K562 (cell line): ENCODE data around the gene EPHX1. TPM values are rescaled to one million over a fixed set of nuclear protein-coding genes. Genes with fewer than 3 reads are reported as not detected.

Experiments used
- ATAC-seq: fragments of 200-7000 bp; cut with Tn5 transposase; 3 replicates; pipeline ENCODE4 v1.9.1; 2020; ENCODE audit warnings: moderate library complexity
- BruUV-seq: library from RNA; stranded (reverse); fragments of 400-500 nt; replicated peaks from 2 replicates; lab custom pipeline; 2021; lab: Mats Ljungman, UMichigan
- CTCF ChIA-PET: fragments of 300-600 bp; formaldehyde crosslinking; extraction: SDS; loops from one replicate; lab custom pipeline; 2021; ENCODE audit warnings: low intra/inter-chr PET ratio; lab: Yijun Ruan, JAX
- POLR2A ChIA-PET: fragments of 300-600, 350-650 bp; sonication (Branson Sonifier 250); formaldehyde crosslinking; extraction: SDS; loops from one replicate; lab custom pipeline; 2021; ENCODE audit warnings: antibody characterized with exemption, inconsistent platforms; lab: Yijun Ruan, JAX
- DNase-seq, 4 experiments: peaks; one replicate each; pipeline versions ENCODE4 v3.0.0 to v3.0.0-alpha.2; 2011 to 2018; ENCODE audit warnings: low spot score in 3 of 4, mixed read lengths in 3 of 4; ENCODE audit errors: extremely low read depth in 1 of 4
- FAIRE-seq: peaks from 2 replicates; lab custom pipeline; 2011; peaks lifted over from hg19 to GRCh38; lab: Jason Lieb, UNC
- H2AFZ ChIP-seq: 2 replicates; pipeline ENCODE4 v1.6.0; 2011; ENCODE audit warnings: low read depth, low read length, control low read depth, inconsistent platforms
- H3K27ac ChIP-seq: fragments of 200-600 bp; 3 replicates; pipeline ENCODE4 v1.8.0; 2011; ENCODE audit warnings: low read depth, mild to moderate bottlenecking, control low read depth, inconsistent platforms, low read length, moderate library complexity, mixed read lengths; ENCODE audit errors: extremely low read depth
- H3K27me3 ChIP-seq, 2 experiments: fragments of 300-600 bp in 1 of 2; 2 replicates in 1 of 2; 3 replicates in 1 of 2; pipeline versions ENCODE4 v1.6.0 to v1.8.0; 2011; ENCODE audit warnings: inconsistent platforms in 2 of 2, low read length in 2 of 2, mild to moderate bottlenecking in 1 of 2, mixed read lengths in 1 of 2, moderate library complexity in 1 of 2; ENCODE audit not compliant: control insufficient read depth in 2 of 2, insufficient read depth in 2 of 2
- H3K36me3 ChIP-seq: fragments of 300-600 bp; 3 replicates; pipeline ENCODE4 v1.8.0; 2011; ENCODE audit warnings: mild to moderate bottlenecking, low read length, inconsistent platforms; ENCODE audit not compliant: control insufficient read depth, insufficient read depth
- H3K4me1 ChIP-seq, 2 experiments: fragments of 200-600 bp in 1 of 2; replicated peaks in 1 of 2; 2 replicates in 1 of 2; 3 replicates in 1 of 2; pipeline versions ENCODE4 v1.5.1 to v1.8.0; 2011; ENCODE audit warnings: inconsistent platforms in 2 of 2, low read length in 2 of 2, mild to moderate bottlenecking in 1 of 2, mixed read lengths in 1 of 2, moderate library complexity in 1 of 2; ENCODE audit not compliant: control insufficient read depth in 2 of 2, insufficient read depth in 2 of 2
- H3K4me2 ChIP-seq: 2 replicates; pipeline ENCODE4 v1.6.1; 2011; ENCODE audit warnings: low read length, control low read depth, inconsistent platforms, mixed read lengths; ENCODE audit not compliant: insufficient read depth
- H3K4me3 ChIP-seq: fragments of 200-600 bp; sonication (generic), shearing (Covaris generic); 2 replicates; pipeline ENCODE4 v1.5.1; 2016; ENCODE audit warnings: control low read depth, inconsistent platforms
- H3K79me2 ChIP-seq: fragments of 200-600 bp; 3 replicates; pipeline ENCODE4 v1.8.0; 2011; ENCODE audit warnings: low read length, inconsistent platforms; ENCODE audit not compliant: control insufficient read depth, insufficient read depth
- H3K9ac ChIP-seq, 2 experiments: 2 replicates each; pipeline versions ENCODE4 v1.6.0 to v1.6.1; 2011; ENCODE audit warnings: low read depth in 2 of 2, low read length in 2 of 2, control low read depth in 1 of 2, inconsistent platforms in 1 of 2, mild to moderate bottlenecking in 1 of 2, mixed read lengths in 1 of 2; ENCODE audit not compliant: insufficient read depth in 1 of 2
- H3K9me1 ChIP-seq: one replicate; pipeline ENCODE4 v1.6.0; 2011; ENCODE audit warnings: inconsistent platforms, mild to moderate bottlenecking, low read length, moderate library complexity; ENCODE audit not compliant: control insufficient read depth, insufficient read depth
- H3K9me3 ChIP-seq: replicated peaks from 2 replicates; pipeline ENCODE4 v1.5.1; 2011; ENCODE audit warnings: low read depth, low read length, inconsistent platforms; ENCODE audit not compliant: control insufficient read depth, insufficient read depth
- H4K20me1 ChIP-seq: replicated peaks from 2 replicates; pipeline ENCODE4 v1.6.1; 2011; ENCODE audit warnings: low read length, inconsistent platforms, mixed read lengths; ENCODE audit not compliant: control insufficient read depth, insufficient read depth
- STAT5A ChIP-seq: IDR thresholded peaks from 2 replicates; pipeline ENCODE4 v1.6.1; 2012; ENCODE audit warnings: low read length, inconsistent platforms, borderline replicate concordance
- ZNF133 ChIP-seq: fragments of 250-450 bp; sonication (Bioruptor Pico); IDR thresholded peaks from 2 replicates; pipeline ENCODE4 v1.4.0; 2020; ENCODE audit warnings: mild to moderate bottlenecking
- ZNF174 ChIP-seq: fragments of 250-450 bp; sonication (Bioruptor Pico); IDR thresholded peaks from 2 replicates; pipeline ENCODE4 v1.4.0; 2020; ENCODE audit warnings: mild to moderate bottlenecking
- ZNF263 ChIP-seq: sonication (generic); formaldehyde crosslinking; IDR thresholded peaks from 2 replicates; pipeline ENCODE4 v1.8.0; 2022; ENCODE audit warnings: mild to moderate bottlenecking, missing genetic modification reagents, borderline replicate concordance
- ZSCAN29 ChIP-seq: fragments of 450-650 bp; IDR thresholded peaks from 2 replicates; pipeline ENCODE4 v1.6.1; 2017
- whole genome bisulfite sequencing: fragments of 100-300 bp; shearing (Covaris generic); methylation state at CpG from one replicate; pipeline ENCODE4 v1.1.6; 2016; ENCODE audit warnings: low coverage, mixed read lengths; ENCODE audit not compliant: insufficient coverage; ENCODE audit errors: missing lambda C conversion rate; 5-methylcytosine and 5-hydroxymethylcytosine counted together
- in situ Hi-C: fragments of 300-500 bp; cut with MboI; formaldehyde crosslinking; loops from 4 replicates; pipeline ENCODE4 v1.15.0; 2018; ENCODE audit warnings: inconsistent platforms, mixed read lengths
- intact Hi-C: fragments of 100-400 bp; cut with micrococcal nuclease; formaldehyde crosslinking; loops from 2 replicates; pipeline ENCODE4 v1.14.2; 2022
- polyA plus RNA-seq, 8 experiments: library from polyadenylated mRNA; depleted of rRNA in 4 of 8; stranded (reverse) in 5 of 8; unstranded in 3 of 8; fragments of >200 nt; fragmentation: Nextera tagmentation in 2 of 8; fragmentation: Illumina TruSeq in 1 of 8; extraction: Ambion mirVana in 2 of 8; extraction: Trizol in 1 of 8; gene quantifications; 2 replicates each; pipeline versions ENCODE4 v1.2.1 to v1.2.3, GENCODE V29; 2011 to 2014; ENCODE audit warnings: inconsistent platforms in 1 of 8, missing spikeins in 1 of 8
- total RNA-seq, 7 experiments: library from RNA; depleted of rRNA in 6 of 7; stranded (reverse); fragments of >200 nt in 6 of 7; fragmentation: Illumina TruSeq in 2 of 7; extraction: Trizol in 2 of 7; gene quantifications; 2 replicates each; pipeline versions ENCODE4 v1.2.1 to v1.2.3, GENCODE V29; 2011 to 2021; ENCODE audit warnings: low replicate concordance in 1 of 7
- TF ChIP-seq, protein P1 (sequence below): sonication (generic); formaldehyde crosslinking; IDR thresholded peaks from 2 replicates; pipeline ENCODE4 v1.8.0; 2022; ENCODE audit warnings: mild to moderate bottlenecking, missing genetic modification reagents
- TF ChIP-seq, protein P2 (sequence below), 2 experiments: fragments of 450-650 bp in 1 of 2; IDR thresholded peaks; 2 replicates each; pipeline ENCODE4 v1.6.1; 2011 to 2017; ENCODE audit warnings: low read depth in 2 of 2, antibody characterized with exemption in 1 of 2, borderline replicate concordance in 1 of 2, low read length in 1 of 2, mild to moderate bottlenecking in 1 of 2, mixed read lengths in 1 of 2; ENCODE audit not compliant: control insufficient read depth in 1 of 2
- TF ChIP-seq, protein P3 (sequence below): fragments of 250-450 bp; sonication (Bioruptor Pico); IDR thresholded peaks from 2 replicates; pipeline ENCODE4 v1.4.0; 2020; ENCODE audit warnings: mild to moderate bottlenecking, moderate library complexity, borderline replicate concordance

Gene EPHX1
- total and polyA plus RNA-seq, 9 of the 15 experiments (the other 6 are each of a cell fraction or from before 2014, with no cell fraction given), result 0.21 to 27.0 (median 6.7) TPM

DNA sequence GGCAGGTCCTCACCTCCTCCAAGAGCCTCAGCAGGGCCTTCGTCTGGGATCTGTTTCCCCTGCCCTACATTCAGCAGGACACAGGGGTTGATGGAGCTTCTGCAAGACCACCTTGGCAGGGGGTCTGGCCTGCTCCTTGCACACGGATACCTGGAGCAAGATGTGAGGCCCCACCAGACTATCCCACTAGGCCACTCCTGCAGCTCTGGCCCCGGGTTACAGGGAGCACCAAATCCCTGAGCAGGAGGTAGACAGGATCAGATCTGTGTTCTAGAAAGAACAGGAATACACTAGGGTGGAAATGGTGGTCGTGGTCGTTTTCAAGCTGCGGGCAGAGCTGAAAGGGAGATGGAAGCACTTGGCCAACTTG lies 33.5 kb downstream of the EPHX1 start:
- ATAC-seq (no peak), DNase-seq (no peak), FAIRE-seq (no peak)
- Histone ChIP-seq H4K20me1 (peaks cover 4% of the 10 kb centered on the region; the same call in 1 of the 2 replicates), H3K79me2 (no peaks in the 10 kb centered on the region), H3K9ac (no peak overlapping the region), H2AFZ (no peak overlapping the region), H3K4me1 (peaks cover 3 to 29% of the 10 kb centered on the region in 2 experiments; a peak in 4 of 5 replicates), H3K4me2 (no peak overlapping the region), H3K4me3 (no peak overlapping the region), H3K9me1 (no peaks in the 10 kb centered on the region), H3K9me3 (no peaks in the 10 kb centered on the region), H3K27me3 (no peaks in the 10 kb centered on the region), H3K36me3 (peaks cover 23% of the 10 kb centered on the region), H3K27ac (no peak overlapping the region)
- no TSS peak for BruUV-seq
- ChIA-PET POLR2A (interaction anchor here (0.5 to 1.3 kb wide), 2 partner anchors 74 to 127 kb away, joined by 3 to 4 read pairs; no protein-coding TSS in a partner anchor), CTCF (no interaction called here)
- WGBS, result 34% methylated on average over 6 of the region's 6 CpGs
- intact Hi-C loops (loop anchor here (10.0 kb wide), 2 partner anchors 131 to 189 kb away; partner anchors contain the start of gene ENAH), in situ Hi-C loops (loop anchor here (10.0 kb wide), 1 partner anchor 369 kb away; no protein-coding TSS in a partner anchor)
- TF ChIP-seq, protein P1, sequence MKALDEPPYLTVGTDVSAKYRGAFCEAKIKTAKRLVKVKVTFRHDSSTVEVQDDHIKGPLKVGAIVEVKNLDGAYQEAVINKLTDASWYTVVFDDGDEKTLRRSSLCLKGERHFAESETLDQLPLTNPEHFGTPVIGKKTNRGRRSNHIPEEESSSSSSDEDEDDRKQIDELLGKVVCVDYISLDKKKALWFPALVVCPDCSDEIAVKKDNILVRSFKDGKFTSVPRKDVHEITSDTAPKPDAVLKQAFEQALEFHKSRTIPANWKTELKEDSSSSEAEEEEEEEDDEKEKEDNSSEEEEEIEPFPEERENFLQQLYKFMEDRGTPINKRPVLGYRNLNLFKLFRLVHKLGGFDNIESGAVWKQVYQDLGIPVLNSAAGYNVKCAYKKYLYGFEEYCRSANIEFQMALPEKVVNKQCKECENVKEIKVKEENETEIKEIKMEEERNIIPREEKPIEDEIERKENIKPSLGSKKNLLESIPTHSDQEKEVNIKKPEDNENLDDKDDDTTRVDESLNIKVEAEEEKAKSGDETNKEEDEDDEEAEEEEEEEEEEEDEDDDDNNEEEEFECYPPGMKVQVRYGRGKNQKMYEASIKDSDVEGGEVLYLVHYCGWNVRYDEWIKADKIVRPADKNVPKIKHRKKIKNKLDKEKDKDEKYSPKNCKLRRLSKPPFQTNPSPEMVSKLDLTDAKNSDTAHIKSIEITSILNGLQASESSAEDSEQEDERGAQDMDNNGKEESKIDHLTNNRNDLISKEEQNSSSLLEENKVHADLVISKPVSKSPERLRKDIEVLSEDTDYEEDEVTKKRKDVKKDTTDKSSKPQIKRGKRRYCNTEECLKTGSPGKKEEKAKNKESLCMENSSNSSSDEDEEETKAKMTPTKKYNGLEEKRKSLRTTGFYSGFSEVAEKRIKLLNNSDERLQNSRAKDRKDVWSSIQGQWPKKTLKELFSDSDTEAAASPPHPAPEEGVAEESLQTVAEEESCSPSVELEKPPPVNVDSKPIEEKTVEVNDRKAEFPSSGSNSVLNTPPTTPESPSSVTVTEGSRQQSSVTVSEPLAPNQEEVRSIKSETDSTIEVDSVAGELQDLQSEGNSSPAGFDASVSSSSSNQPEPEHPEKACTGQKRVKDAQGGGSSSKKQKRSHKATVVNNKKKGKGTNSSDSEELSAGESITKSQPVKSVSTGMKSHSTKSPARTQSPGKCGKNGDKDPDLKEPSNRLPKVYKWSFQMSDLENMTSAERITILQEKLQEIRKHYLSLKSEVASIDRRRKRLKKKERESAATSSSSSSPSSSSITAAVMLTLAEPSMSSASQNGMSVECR (CRISPR knock-in tag), result no peak
- no peak for TF ChIP-seq ZNF133
- TF ChIP-seq ZNF263 (CRISPR knock-in tag), result no peak
- TF ChIP-seq, protein P2, sequence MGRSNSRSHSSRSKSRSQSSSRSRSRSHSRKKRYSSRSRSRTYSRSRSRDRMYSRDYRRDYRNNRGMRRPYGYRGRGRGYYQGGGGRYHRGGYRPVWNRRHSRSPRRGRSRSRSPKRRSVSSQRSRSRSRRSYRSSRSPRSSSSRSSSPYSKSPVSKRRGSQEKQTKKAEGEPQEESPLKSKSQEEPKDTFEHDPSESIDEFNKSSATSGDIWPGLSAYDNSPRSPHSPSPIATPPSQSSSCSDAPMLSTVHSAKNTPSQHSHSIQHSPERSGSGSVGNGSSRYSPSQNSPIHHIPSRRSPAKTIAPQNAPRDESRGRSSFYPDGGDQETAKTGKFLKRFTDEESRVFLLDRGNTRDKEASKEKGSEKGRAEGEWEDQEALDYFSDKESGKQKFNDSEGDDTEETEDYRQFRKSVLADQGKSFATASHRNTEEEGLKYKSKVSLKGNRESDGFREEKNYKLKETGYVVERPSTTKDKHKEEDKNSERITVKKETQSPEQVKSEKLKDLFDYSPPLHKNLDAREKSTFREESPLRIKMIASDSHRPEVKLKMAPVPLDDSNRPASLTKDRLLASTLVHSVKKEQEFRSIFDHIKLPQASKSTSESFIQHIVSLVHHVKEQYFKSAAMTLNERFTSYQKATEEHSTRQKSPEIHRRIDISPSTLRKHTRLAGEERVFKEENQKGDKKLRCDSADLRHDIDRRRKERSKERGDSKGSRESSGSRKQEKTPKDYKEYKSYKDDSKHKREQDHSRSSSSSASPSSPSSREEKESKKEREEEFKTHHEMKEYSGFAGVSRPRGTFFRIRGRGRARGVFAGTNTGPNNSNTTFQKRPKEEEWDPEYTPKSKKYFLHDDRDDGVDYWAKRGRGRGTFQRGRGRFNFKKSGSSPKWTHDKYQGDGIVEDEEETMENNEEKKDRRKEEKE (IDR thresholded peaks at IDR 0.05; ENCODE audit: borderline replicate concordance in 1 of 2, control insufficient read depth in 1 of 2, low read depth in 2 of 2, low read length in 1 of 2), result no peak
- TF ChIP-seq STAT5A, result no peak
- TF ChIP-seq, protein P3, sequence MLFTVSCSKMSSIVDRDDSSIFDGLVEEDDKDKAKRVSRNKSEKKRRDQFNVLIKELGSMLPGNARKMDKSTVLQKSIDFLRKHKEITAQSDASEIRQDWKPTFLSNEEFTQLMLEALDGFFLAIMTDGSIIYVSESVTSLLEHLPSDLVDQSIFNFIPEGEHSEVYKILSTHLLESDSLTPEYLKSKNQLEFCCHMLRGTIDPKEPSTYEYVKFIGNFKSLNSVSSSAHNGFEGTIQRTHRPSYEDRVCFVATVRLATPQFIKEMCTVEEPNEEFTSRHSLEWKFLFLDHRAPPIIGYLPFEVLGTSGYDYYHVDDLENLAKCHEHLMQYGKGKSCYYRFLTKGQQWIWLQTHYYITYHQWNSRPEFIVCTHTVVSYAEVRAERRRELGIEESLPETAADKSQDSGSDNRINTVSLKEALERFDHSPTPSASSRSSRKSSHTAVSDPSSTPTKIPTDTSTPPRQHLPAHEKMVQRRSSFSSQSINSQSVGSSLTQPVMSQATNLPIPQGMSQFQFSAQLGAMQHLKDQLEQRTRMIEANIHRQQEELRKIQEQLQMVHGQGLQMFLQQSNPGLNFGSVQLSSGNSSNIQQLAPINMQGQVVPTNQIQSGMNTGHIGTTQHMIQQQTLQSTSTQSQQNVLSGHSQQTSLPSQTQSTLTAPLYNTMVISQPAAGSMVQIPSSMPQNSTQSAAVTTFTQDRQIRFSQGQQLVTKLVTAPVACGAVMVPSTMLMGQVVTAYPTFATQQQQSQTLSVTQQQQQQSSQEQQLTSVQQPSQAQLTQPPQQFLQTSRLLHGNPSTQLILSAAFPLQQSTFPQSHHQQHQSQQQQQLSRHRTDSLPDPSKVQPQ (CRISPR knock-in tag), result no peak
- no peak for TF ChIP-seq ZSCAN29
- no peak for TF ChIP-seq ZNF174 (CRISPR knock-in tag)
